Breast epithelium (tissue), 4 donors: Measurements from ENCODE around the gene MAP1LC3B2. TPM values are rescaled to one million over a fixed set of nuclear protein-coding genes. Genes with fewer than 3 reads are reported as not detected.

ENCODE experiments used
- DNase-seq, 2 donors: peaks; one replicate each; pipeline ENCODE4 v3.0.0-alpha.2; 2019; ENCODE audit warnings: low spot score in 2 of 2
- H3K27ac ChIP-seq, 2 donors: fragments of 200-600 bp; sonication (generic) in 1 of 2; one replicate each; pipeline ENCODE4 v1.5.1; 2016 to 2019; ENCODE audit warnings: mild to moderate bottlenecking in 1 of 2
- H3K27me3 ChIP-seq, 2 donors: fragments of 200-600 bp; sonication (generic) in 1 of 2; one replicate each; pipeline versions ENCODE4 v1.5.1 to v1.6.0; 2017 to 2019; ENCODE audit warnings: control low read depth in 1 of 2, mild to moderate bottlenecking in 1 of 2
- H3K36me3 ChIP-seq: fragments of 200-600 bp; one replicate; pipeline ENCODE4 v1.5.1; 2019
- H3K4me1 ChIP-seq, 2 donors: fragments of 200-600 bp; sonication (generic); one replicate each; pipeline ENCODE4 v1.5.1; 2016 to 2019; ENCODE audit warnings: control low read depth in 1 of 2
- H3K4me3 ChIP-seq, 3 donors: fragments of 200-600 bp; sonication (generic); 1 replicate in 2 of 3; 2 replicates in 1 of 3; pipeline ENCODE4 v1.5.1; 2016 to 2019; ENCODE audit warnings: mild to moderate bottlenecking in 3 of 3, moderate library complexity in 2 of 3
- H3K9me3 ChIP-seq, 2 donors: fragments of 200-600 bp; sonication (generic) in 1 of 2; one replicate each; pipeline ENCODE4 v1.5.1; 2016 to 2019; ENCODE audit warnings: control low read depth in 1 of 2
- POLR2A ChIP-seq: fragments of 450-650 bp; IDR thresholded peaks from one replicate; pipeline ENCODE4 v1.6.1; 2016; ENCODE audit warnings: antibody characterized with exemption, mild to moderate bottlenecking, moderate library complexity
- POLR2AphosphoS5 ChIP-seq, 3 donors: sonication (generic); formaldehyde crosslinking; IDR thresholded peaks; one replicate each; pipeline ENCODE4 v1.6.1; 2017; ENCODE audit warnings: antibody characterized with exemption in 3 of 3
- intact Hi-C: fragments of 100-400 bp; cut with DNase I; formaldehyde crosslinking; loops from one replicate; pipeline ENCODE4 v1.15.1; 2023; ENCODE audit warnings: low total_unique reads
- total RNA-seq, 3 donors: library from RNA; depleted of rRNA; stranded (reverse); fragments of >200 nt; gene quantifications; one replicate each; pipeline ENCODE4 v1.1.0, GENCODE V29; 2016
- TF ChIP-seq, protein P1 (sequence below), 3 donors: fragments of 450-650 bp; IDR thresholded peaks; one replicate each; pipeline ENCODE4 v1.5.1; 2016 to 2017; ENCODE audit warnings: antibody characterized with exemption in 3 of 3, mild to moderate bottlenecking in 3 of 3, moderate library complexity in 3 of 3

Gene MAP1LC3B2
- total RNA-seq, 3 donors from 2014 or later: 0.98 to 8.5 (median 1.1) TPM

DNA sequence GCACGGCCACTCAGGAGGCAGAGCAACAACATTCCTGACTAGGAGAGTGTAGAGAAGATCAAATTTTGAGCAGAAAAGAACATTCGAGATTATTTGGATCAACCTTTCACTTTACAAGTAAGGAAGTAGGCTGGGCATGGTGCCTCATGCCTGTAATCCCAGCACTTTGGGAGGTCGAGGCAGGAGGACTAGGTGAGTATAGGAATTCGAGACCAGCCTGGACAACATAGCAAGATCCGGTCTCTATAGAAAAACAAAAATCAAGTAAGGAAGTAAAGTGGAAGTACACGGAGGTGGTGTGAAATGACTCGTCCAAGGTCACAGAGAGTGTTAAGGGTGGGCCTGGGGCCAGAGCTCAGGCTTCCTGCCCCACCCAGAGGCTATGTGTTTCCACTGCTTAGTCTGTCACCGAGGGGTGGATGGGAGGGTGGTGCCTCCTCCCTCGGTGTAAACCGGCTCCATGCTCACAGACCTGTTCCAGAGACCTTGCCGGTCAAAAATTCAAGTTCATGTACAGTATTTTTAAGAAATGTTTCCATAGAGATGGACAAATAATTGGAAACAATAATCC is 51.9 kb downstream of the MAP1LC3B2 start:
- no peaks in the 10 kb centered on the region for H3K27me3 ChIP-seq
- no peak overlapping the region for H3K27ac ChIP-seq
- TF ChIP-seq POLR2A: no peak
- TF ChIP-seq, protein P1, sequence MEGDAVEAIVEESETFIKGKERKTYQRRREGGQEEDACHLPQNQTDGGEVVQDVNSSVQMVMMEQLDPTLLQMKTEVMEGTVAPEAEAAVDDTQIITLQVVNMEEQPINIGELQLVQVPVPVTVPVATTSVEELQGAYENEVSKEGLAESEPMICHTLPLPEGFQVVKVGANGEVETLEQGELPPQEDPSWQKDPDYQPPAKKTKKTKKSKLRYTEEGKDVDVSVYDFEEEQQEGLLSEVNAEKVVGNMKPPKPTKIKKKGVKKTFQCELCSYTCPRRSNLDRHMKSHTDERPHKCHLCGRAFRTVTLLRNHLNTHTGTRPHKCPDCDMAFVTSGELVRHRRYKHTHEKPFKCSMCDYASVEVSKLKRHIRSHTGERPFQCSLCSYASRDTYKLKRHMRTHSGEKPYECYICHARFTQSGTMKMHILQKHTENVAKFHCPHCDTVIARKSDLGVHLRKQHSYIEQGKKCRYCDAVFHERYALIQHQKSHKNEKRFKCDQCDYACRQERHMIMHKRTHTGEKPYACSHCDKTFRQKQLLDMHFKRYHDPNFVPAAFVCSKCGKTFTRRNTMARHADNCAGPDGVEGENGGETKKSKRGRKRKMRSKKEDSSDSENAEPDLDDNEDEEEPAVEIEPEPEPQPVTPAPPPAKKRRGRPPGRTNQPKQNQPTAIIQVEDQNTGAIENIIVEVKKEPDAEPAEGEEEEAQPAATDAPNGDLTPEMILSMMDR (IDR thresholded peaks at IDR 0.05): no peak
- no peak for TF ChIP-seq POLR2AphosphoS5 (IDR thresholded peaks at IDR 0.05)
- H3K9me3 ChIP-seq: no peaks in the 10 kb centered on the region
- intact Hi-C loops: no loop called here
- no peak overlapping the region for H3K4me3 ChIP-seq
- H3K36me3 ChIP-seq: no peaks in the 10 kb centered on the region
- no peak for DNase-seq
- no peaks in the 10 kb centered on the region for H3K4me1 ChIP-seq

DNA sequence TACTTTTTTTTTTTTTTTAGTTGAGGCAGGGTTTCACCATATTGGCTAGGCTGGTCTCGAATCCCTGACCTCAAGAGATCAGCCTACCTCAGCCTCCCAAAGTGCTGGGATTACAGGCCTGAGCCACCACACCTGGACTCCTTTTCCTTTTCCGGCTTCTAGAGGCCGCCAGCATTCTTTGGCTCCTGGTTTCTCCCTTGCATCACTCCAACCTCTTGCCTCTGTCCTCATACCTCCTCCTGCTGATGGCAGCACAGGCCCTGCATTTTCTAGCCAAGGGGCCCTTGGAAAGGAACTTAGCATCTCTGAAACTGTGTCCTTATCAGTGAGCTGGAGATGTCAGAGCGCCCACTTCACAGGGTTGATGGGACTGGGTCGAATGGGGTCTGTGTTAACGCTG is 53.3 kb downstream of the MAP1LC3B2 start:
- TF ChIP-seq POLR2AphosphoS5 (IDR thresholded peaks at IDR 0.05) (no peak), POLR2A (no peak)
- TF ChIP-seq, protein P1 (IDR thresholded peaks at IDR 0.05): no peak
- no peaks in the 10 kb centered on the region for H3K9me3 ChIP-seq
- no peak overlapping the region for H3K27ac ChIP-seq
- no peaks in the 10 kb centered on the region for H3K27me3 ChIP-seq
- H3K36me3 ChIP-seq: no peaks in the 10 kb centered on the region
- no peak for DNase-seq
- H3K4me3 ChIP-seq: no peak overlapping the region
- no peaks in the 10 kb centered on the region for H3K4me1 ChIP-seq
- intact Hi-C loops: no loop called here

DNA sequence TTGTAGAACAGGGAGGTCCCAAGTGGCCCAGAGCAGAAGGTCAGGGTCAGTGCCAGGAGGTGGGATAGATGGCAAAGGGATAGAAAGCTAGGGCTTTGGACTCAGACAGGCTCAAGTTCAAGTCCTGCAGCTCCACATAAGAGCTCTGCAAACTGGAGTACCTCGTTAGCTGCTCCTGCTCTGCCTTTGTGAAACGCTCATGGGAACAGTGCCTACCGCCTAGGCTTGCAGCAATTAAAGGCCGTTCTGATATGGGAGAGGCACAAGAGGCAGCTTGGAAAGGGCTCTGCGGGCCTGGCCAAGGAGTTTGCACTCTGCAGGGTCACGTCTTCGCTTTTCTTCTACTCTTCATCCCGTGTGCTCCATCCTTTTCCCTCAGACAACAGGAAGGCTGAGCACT is 54.1 kb downstream of the MAP1LC3B2 start:
- intact Hi-C loops: no loop called here
- no peaks in the 10 kb centered on the region for H3K4me1 ChIP-seq
- H3K9me3 ChIP-seq: no peaks in the 10 kb centered on the region
- no peaks in the 10 kb centered on the region for H3K36me3 ChIP-seq
- DNase-seq: no peak
- H3K4me3 ChIP-seq: no peak overlapping the region
- no peaks in the 10 kb centered on the region for H3K27me3 ChIP-seq
- no peak overlapping the region for H3K27ac ChIP-seq
- TF ChIP-seq POLR2AphosphoS5 (IDR thresholded peaks at IDR 0.05) (no peak), POLR2A (no peak)
- TF ChIP-seq, protein P1 (IDR thresholded peaks at IDR 0.05): no peak

DNA sequence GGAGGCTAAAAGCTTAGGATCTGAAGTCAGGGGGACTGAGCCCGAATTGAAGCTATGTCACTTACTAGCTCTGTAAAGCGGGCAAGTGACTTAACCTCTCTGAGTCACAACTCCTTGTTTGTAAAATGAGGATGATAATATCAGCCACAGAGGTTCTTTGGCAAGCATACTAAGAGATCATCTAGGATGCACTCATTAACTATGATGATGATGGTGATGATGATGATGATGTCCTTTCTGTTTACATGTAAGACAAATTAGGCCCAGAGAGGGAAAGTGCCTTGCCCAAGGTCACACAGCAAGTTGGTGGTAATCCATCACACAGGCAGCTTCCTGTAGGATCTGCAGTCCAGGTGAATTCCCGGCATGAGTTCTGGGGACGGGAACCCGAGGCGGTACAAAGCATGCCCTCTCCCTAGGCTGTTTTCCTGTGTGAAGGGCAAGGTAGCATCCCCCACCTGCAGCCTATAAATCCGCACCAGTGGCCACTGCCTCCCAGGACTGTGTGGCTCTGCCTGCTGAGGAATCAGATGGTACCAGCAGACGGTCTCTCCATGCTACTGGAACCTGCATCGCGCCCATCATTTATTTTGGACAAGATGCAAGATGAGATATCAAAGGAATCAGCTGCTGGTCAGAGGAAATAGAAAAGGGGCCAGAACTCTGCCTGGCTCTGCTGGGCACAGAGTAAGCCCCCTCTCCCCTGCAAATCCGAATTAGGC is 55.2 kb downstream of the MAP1LC3B2 start:
- Histone ChIP-seq H3K27me3 (no peaks in the 10 kb centered on the region), H3K36me3 (no peaks in the 10 kb centered on the region), H3K27ac (no peak overlapping the region), H3K4me3 (no peak overlapping the region), H3K9me3 (no peaks in the 10 kb centered on the region), H3K4me1 (no peaks in the 10 kb centered on the region)
- DNase-seq: no peak
- TF ChIP-seq, protein P1 (IDR thresholded peaks at IDR 0.05): no peak
- no peak for TF ChIP-seq POLR2AphosphoS5 (IDR thresholded peaks at IDR 0.05)
- intact Hi-C loops: no loop called here

DNA sequence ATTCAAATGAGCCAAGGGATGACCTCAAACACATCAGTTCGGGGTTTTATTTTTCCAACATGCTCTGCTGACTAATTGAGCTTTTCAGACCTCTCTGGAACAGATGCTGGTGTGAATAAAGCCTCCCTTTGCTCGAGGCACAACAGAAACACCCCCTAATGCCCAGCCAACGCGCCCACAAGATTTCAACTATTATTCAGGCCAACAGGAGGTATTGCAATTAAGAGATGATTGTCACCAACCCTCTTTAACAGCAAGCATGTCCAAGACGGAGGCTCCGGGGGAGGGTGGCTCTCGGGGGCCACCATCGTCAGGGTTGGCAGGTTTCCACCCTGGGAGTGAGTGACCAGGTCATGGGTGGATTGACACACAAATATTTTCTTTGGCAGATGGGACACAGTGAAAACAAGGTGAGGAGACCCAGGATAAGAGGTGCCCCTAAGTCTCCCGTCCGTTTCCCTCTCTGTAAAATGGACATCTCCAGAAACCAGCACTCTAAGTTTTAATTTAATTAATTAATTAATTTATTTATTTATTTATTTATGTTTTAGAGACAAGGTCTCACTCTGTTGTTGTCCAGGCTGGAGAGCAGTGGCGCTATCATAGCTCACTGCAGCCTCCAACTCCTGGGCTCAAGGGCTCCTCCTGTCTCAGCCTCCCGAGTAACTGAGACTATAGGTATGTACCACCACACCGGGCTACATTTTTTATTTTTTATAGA is 56.1 kb downstream of the MAP1LC3B2 start:
- no peak for TF ChIP-seq POLR2AphosphoS5 (IDR thresholded peaks at IDR 0.05)
- no peak for TF ChIP-seq POLR2A
- TF ChIP-seq, protein P1 (IDR thresholded peaks at IDR 0.05): no peak
- no peak overlapping the region for H3K27ac ChIP-seq

More for the DNA sequence above, 56.1 kb downstream of the MAP1LC3B2 start:
- Histone ChIP-seq H3K4me3 (no peak overlapping the region), H3K4me1 (no peaks in the 10 kb centered on the region), H3K27me3 (no peaks in the 10 kb centered on the region), H3K36me3 (no peaks in the 10 kb centered on the region), H3K9me3 (no peaks in the 10 kb centered on the region)
- intact Hi-C loops: no loop called here
- no peak for DNase-seq
